IMR-90 (cell line): ENCODE measurements around the gene WDR45B. TPM values are rescaled to one million over a fixed set of nuclear protein-coding genes. Genes with fewer than 3 reads are reported as not detected.

Source experiments
- ATAC-seq: fragments of 200-7000 bp; cut with Tn5 transposase; 2 replicates; pipeline ENCODE4 v1.9.1; 2020; ENCODE audit warnings: low read depth, mild to moderate bottlenecking, moderate library complexity
- BruUV-seq: library from RNA; stranded (reverse); fragments of 400-500 nt; replicated peaks from 2 replicates; lab custom pipeline; 2021; lab: Mats Ljungman, UMichigan
- CTCF ChIA-PET: fragments of 300-600 bp; formaldehyde crosslinking; extraction: SDS; loops from one replicate; lab custom pipeline; 2021; ENCODE audit warnings: antibody characterized with exemption; lab: Yijun Ruan, JAX
- POLR2A ChIA-PET: fragments of 300-600 bp; sonication (Branson Sonifier 250); formaldehyde crosslinking; loops from one replicate; lab custom pipeline; 2022; ENCODE audit warnings: antibody characterized with exemption; ENCODE audit not compliant: unreplicated experiment; lab: Charles Lee
- DNase-seq: peaks from one replicate; pipeline ENCODE4 v3.0.0; 2013
- H2AFZ ChIP-seq: replicated peaks from 2 replicates; pipeline ENCODE3; 2013; ENCODE audit warnings: low read length, mild to moderate bottlenecking; ENCODE audit not compliant: poor library complexity
- H2AK5ac ChIP-seq: 2 replicates; pipeline ENCODE4 v1.6.1; 2013; ENCODE audit warnings: low read depth, low read length, inconsistent platforms
- H2AK9ac ChIP-seq: replicated peaks from 2 replicates; pipeline ENCODE3; 2013; ENCODE audit warnings: mild to moderate bottlenecking, low read depth, low read length, moderate library complexity; ENCODE audit not compliant: poor library complexity
- H2BK120ac ChIP-seq: 2 replicates; pipeline ENCODE4 v1.6.1; 2013; ENCODE audit warnings: low read depth, low read length, inconsistent platforms
- H2BK15ac ChIP-seq: 3 replicates; pipeline ENCODE4 v1.6.1; 2013; ENCODE audit warnings: low read depth, low read length, inconsistent platforms
- H2BK20ac ChIP-seq: 2 replicates; pipeline ENCODE4 v1.6.1; 2013; ENCODE audit warnings: low read depth, mild to moderate bottlenecking, inconsistent platforms, low read length, moderate library complexity
- H2BK5ac ChIP-seq: 2 replicates; pipeline ENCODE4 v1.6.1; 2013; ENCODE audit warnings: mild to moderate bottlenecking, low read depth, low read length, inconsistent platforms; ENCODE audit not compliant: poor library complexity, severe bottlenecking
- H3K14ac ChIP-seq: replicated peaks from 2 replicates; pipeline ENCODE4 v1.6.1; 2013; ENCODE audit warnings: low read depth, low read length, inconsistent platforms
- H3K18ac ChIP-seq: 2 replicates; pipeline ENCODE4 v1.6.1; 2013; ENCODE audit warnings: low read depth, low read length, control low read depth
- H3K23ac ChIP-seq: 2 replicates; pipeline ENCODE4 v1.6.1; 2013; ENCODE audit warnings: low read depth, low read length, inconsistent platforms
- H3K27ac ChIP-seq: 2 replicates; pipeline ENCODE4 v1.5.1; 2013; ENCODE audit warnings: mild to moderate bottlenecking, control low read depth, low read length; ENCODE audit not compliant: insufficient read depth
- H3K27me3 ChIP-seq: 2 replicates; pipeline ENCODE4 v1.6.1; 2013; ENCODE audit warnings: low read length; ENCODE audit not compliant: control insufficient read depth, insufficient read depth
- H3K36me3 ChIP-seq: 2 replicates; pipeline ENCODE4 v1.6.1; 2013; ENCODE audit warnings: low read length, mixed read lengths; ENCODE audit not compliant: control insufficient read depth, insufficient read depth
- H3K4ac ChIP-seq: 2 replicates; pipeline ENCODE4 v1.6.1; 2013; ENCODE audit warnings: low read depth, low read length, inconsistent platforms
- H3K4me1 ChIP-seq: 2 replicates; pipeline ENCODE4 v1.6.1; 2013; ENCODE audit warnings: low read length, mixed read lengths; ENCODE audit not compliant: control insufficient read depth, insufficient read depth
- H3K4me2 ChIP-seq: 2 replicates; pipeline ENCODE4 v1.6.1; 2013; ENCODE audit warnings: low read depth, mild to moderate bottlenecking, control low read depth, low read length, moderate library complexity
- H3K4me3 ChIP-seq: 2 replicates; pipeline ENCODE4 v1.5.1; 2013; ENCODE audit warnings: low read depth, mild to moderate bottlenecking, control low read depth, low read length, moderate library complexity; ENCODE audit not compliant: insufficient read depth
- H3K56ac ChIP-seq: 2 replicates; pipeline ENCODE4 v1.6.1; 2013; ENCODE audit warnings: low read length, inconsistent platforms; ENCODE audit not compliant: insufficient read depth; ENCODE audit errors: extremely low read depth
- H3K79me1 ChIP-seq, 2 experiments: 2 replicates each; pipeline ENCODE4 v1.6.1; 2013; ENCODE audit warnings: low read length in 2 of 2, inconsistent platforms in 1 of 2, low read depth in 1 of 2
- H3K9ac ChIP-seq: 2 replicates; pipeline ENCODE4 v1.6.1; 2013; ENCODE audit warnings: low read depth, low read length, control low read depth
- H3K9me1 ChIP-seq: 2 replicates; pipeline ENCODE4 v1.6.1; 2013; ENCODE audit warnings: low read length, inconsistent platforms; ENCODE audit not compliant: insufficient read depth
- H3K9me3 ChIP-seq: 2 replicates; pipeline ENCODE4 v1.6.1; 2013; ENCODE audit warnings: low read length; ENCODE audit not compliant: control insufficient read depth, insufficient read depth
- H4K20me1 ChIP-seq: 2 replicates; pipeline ENCODE4 v1.6.1; 2013; ENCODE audit warnings: low read length, inconsistent platforms; ENCODE audit not compliant: insufficient read depth
- H4K5ac ChIP-seq: 2 replicates; pipeline ENCODE4 v1.6.1; 2013; ENCODE audit warnings: mild to moderate bottlenecking, low read depth, low read length, control low read depth
- H4K8ac ChIP-seq, 2 experiments: 2 replicates each; pipeline ENCODE4 v1.6.1; 2013; ENCODE audit warnings: low read depth in 2 of 2, low read length in 2 of 2, control low read depth in 1 of 2, inconsistent platforms in 1 of 2
- H4K91ac ChIP-seq: 2 replicates; pipeline ENCODE4 v1.6.1; 2013; ENCODE audit warnings: low read depth, low read length, inconsistent platforms; ENCODE audit not compliant: insufficient read depth
- BHLHE40 ChIP-seq: fragments of 150-350 bp; IDR thresholded peaks from 2 replicates; pipeline ENCODE4 v1.6.1; 2016; ENCODE audit warnings: mild to moderate bottlenecking, low read depth, low read length
- CEBPB ChIP-seq: IDR thresholded peaks from 2 replicates; pipeline ENCODE4 v1.6.1; 2012; ENCODE audit warnings: low read depth, low read length, improper control_type of control experiment
- CHD1 ChIP-seq: IDR thresholded peaks from 2 replicates; pipeline ENCODE4 v1.6.1; 2012; ENCODE audit warnings: low read depth, low read length, improper control_type of control experiment
- CTCF ChIP-seq: conservative IDR thresholded peaks from 2 replicates; pipeline ENCODE4 v1.5.1; 2012; ENCODE audit warnings: mild to moderate bottlenecking, low read depth, low read length, improper control_type of control experiment
- ELK1 ChIP-seq: fragments of 150-350 bp; IDR thresholded peaks from 2 replicates; pipeline ENCODE4 v1.6.1; 2016; ENCODE audit warnings: low read depth, mild to moderate bottlenecking, low read length, moderate library complexity, borderline replicate concordance
- FOS ChIP-seq: fragments of 150-350 bp; IDR thresholded peaks from 2 replicates; pipeline ENCODE4 v1.6.1; 2016; ENCODE audit warnings: low read depth, low read length
- MAFK ChIP-seq: IDR thresholded peaks from 2 replicates; pipeline ENCODE4 v1.6.1; 2012; ENCODE audit warnings: low read depth, low read length, improper control_type of control experiment
- MAZ ChIP-seq: IDR thresholded peaks from 2 replicates; pipeline ENCODE4 v1.6.1; 2012; ENCODE audit warnings: low read depth, mild to moderate bottlenecking, low read length, improper control_type of control experiment, moderate library complexity, borderline replicate concordance
- MXI1 ChIP-seq: IDR thresholded peaks from 2 replicates; pipeline ENCODE4 v1.6.1; 2012; ENCODE audit warnings: low read depth, mild to moderate bottlenecking, low read length, moderate library complexity, borderline replicate concordance
- NFE2L2 ChIP-seq: fragments of 150-350 bp; IDR thresholded peaks from 2 replicates; pipeline ENCODE4 v1.6.1; 2016; ENCODE audit warnings: low read depth, mild to moderate bottlenecking, low read length
- POLR2A ChIP-seq: IDR thresholded peaks from 2 replicates; pipeline ENCODE4 v1.6.1; 2012; ENCODE audit warnings: mild to moderate bottlenecking, low read depth, low read length
- RAD21 ChIP-seq: IDR thresholded peaks from 2 replicates; pipeline ENCODE4 v1.6.1; 2012; ENCODE audit warnings: low read length, improper control_type of control experiment
- SMC3 ChIP-seq: fragments of 150-350 bp; IDR thresholded peaks from 2 replicates; pipeline ENCODE4 v1.6.1; 2016; ENCODE audit warnings: low read depth, mild to moderate bottlenecking, antibody characterized with exemption, low read length, moderate library complexity
- USF2 ChIP-seq: fragments of 150-350 bp; IDR thresholded peaks from 2 replicates; pipeline ENCODE4 v1.6.1; 2017; ENCODE audit warnings: mild to moderate bottlenecking, antibody characterized with exemption, low read length, low read depth
- WGBS, 2 experiments: methylation state at CpG; one replicate each; pipeline versions ENCODE4 v1.1.5 to v1.1.7; 2013; ENCODE audit warnings: missing lambda C conversion rate in 2 of 2; ENCODE audit not compliant: insufficient read length in 1 of 2; ENCODE audit errors: extremely low coverage in 2 of 2; 5-methylcytosine and 5-hydroxymethylcytosine counted together
- dilution Hi-C: fragments of 300-500 bp; cut with HindIII; formaldehyde crosslinking; loops from one replicate; pipeline ENCODE4 v1.14.3; 2018; ENCODE audit warnings: low sequenced_read_pairs; ENCODE audit not compliant: unreplicated experiment
- in situ Hi-C: fragments of 300-500 bp; cut with MboI; formaldehyde crosslinking; loops from 3 replicates; pipeline ENCODE4 v1.14.3; 2019; ENCODE audit warnings: low sequenced_read_pairs, inconsistent platforms, mixed read lengths
- intact Hi-C: fragments of 100-400 bp; cut with micrococcal nuclease; formaldehyde crosslinking; loops from 2 replicates; pipeline ENCODE4 v1.10.0; 2022
- polyA plus RNA-seq, 3 experiments: library from polyadenylated mRNA; depleted of rRNA; stranded (reverse); fragments of >200 nt; gene quantifications; 2 replicates each; pipeline ENCODE4 v1.2.3, GENCODE V29; 2012; ENCODE audit warnings: low replicate concordance in 1 of 3
- total RNA-seq: library from RNA; depleted of rRNA; stranded (reverse); fragments of >200 nt; gene quantifications from 2 replicates; pipeline ENCODE4 v1.2.3, GENCODE V29; 2012

The WDR45B gene
- total and polyA plus RNA-seq, 2 of the 4 experiments (the other 2 are of a cell fraction), result 98.2 to 110 TPM

DNA sequence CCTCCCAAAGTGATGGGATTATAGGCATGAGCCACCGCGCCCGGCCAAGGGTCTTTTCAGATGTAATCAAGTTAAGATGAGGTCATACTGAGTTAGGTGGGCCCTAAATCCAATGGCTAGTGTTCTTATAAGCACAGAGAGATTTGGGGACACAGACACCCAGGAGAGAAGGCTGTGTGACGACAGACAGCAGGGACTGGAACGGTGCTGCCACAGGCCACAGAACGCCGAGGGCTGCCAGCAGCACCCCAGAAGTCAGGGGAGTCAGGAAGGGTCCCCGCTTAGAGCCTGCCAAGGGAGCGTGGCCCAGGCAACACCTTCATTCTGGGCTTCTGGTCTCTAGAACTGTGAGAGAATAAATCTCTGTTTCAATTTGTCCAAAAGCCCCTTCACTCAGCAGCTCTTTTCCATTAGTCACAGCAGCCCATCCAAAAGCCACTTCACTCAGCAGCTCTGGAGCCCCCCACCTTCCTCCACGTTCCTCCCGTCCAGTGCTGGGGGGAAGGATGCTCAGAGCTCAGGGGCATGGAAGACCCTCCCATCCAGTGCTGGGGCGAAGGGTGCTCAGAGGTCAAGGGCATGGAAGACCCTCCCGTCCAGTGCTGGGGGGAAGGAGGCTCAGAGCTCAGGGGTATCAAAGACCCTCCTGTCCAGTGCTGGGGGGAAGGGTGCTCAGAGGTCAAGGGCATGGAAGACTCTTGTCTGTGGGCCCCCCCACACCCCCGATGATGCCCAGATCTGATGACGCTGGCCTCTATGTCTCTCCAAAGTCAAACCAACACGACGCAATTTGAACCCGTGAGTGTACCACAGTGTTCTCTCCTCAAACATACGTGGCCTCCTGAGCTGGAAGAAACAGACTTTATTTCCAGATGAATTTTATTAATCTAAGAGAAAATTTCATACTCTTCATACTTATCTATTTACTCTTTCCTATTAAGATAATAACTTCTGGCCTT, 38.4 kb upstream of the WDR45B start:
- no peak overlapping the region for H3K27ac ChIP-seq
- DNase-seq (no peak), ATAC-seq (no peak)
- ChIA-PET POLR2A (no interaction called here), CTCF (no interaction called here)
- no peaks in the 10 kb centered on the region; the same call in 1 of the 2 replicates for H3K36me3 ChIP-seq
- H3K9me3 ChIP-seq, result peaks cover 2% of the 10 kb centered on the region; the same call in 1 of the 2 replicates
- H3K4ac ChIP-seq, result no peak overlapping the region
- BruUV-seq, result no TSS peak
- no peaks in the 10 kb centered on the region for H3K27me3 ChIP-seq
- no peak overlapping the region for H2AFZ ChIP-seq
- no peak overlapping the region for H2BK15ac ChIP-seq
- H3K4me3 ChIP-seq, result no peak overlapping the region
- H3K4me1 ChIP-seq, result no peaks in the 10 kb centered on the region
- H4K91ac ChIP-seq, result no peak overlapping the region
- H3K79me1 ChIP-seq, result no peaks in the 10 kb centered on the region
- in situ Hi-C loops (no loop called here), intact Hi-C loops (no loop called here), dilution Hi-C loops (no loop called here)
- H4K20me1 ChIP-seq, result no peaks in the 10 kb centered on the region
- H4K8ac ChIP-seq, result no peak overlapping the region
- no peak overlapping the region for H2BK20ac ChIP-seq
- 100% methylated on average over 3 of the region's 19 CpGs; no CpG with 5 or more reads in 1 of the 2 experiments for whole genome bisulfite sequencing, 2 experiments
- H3K9me1 ChIP-seq, result no peaks in the 10 kb centered on the region
- H2AK5ac ChIP-seq, result no peak overlapping the region
- H2BK5ac ChIP-seq, result no peak overlapping the region
- H2AK9ac ChIP-seq, result no peak overlapping the region
- no peak overlapping the region for H4K5ac ChIP-seq
- H3K18ac ChIP-seq, result no peak overlapping the region
- H3K4me2 ChIP-seq, result no peak overlapping the region
- no peak overlapping the region for H3K23ac ChIP-seq
- H3K9ac ChIP-seq, result no peak overlapping the region
- H2BK120ac ChIP-seq, result no peak overlapping the region
- H3K14ac ChIP-seq, result no peak overlapping the region
- no peak overlapping the region for H3K56ac ChIP-seq
- TF ChIP-seq USF2 (no peak), MAFK (no peak), BHLHE40 (no peak), MXI1 (no peak), CHD1 (no peak), NFE2L2 (no peak), FOS (no peak), ELK1 (no peak), SMC3 (no peak), CEBPB (no peak), MAZ (no peak), POLR2A (no peak), RAD21 (no peak), CTCF (no peak)
